Fibroblast of lung (primary cell): ENCODE data around the gene OSBPL7. TPM values are rescaled to one million over a fixed set of nuclear protein-coding genes. Genes with fewer than 3 reads are reported as not detected.

Source experiments
- DNase-seq, 2 donors: peaks; one replicate each; pipeline versions ENCODE4 v3.0.0 to v3.0.0-alpha.2; 2010; ENCODE audit warnings: low read depth in 2 of 2
- H2AFZ ChIP-seq: 2 replicates; pipeline ENCODE4 v1.5.1; 2012; ENCODE audit warnings: low read length, control low read depth, inconsistent platforms
- H3K27ac ChIP-seq: 2 replicates; pipeline ENCODE4 v1.5.1; 2011; ENCODE audit warnings: low read length, control low read depth; ENCODE audit not compliant: insufficient read depth
- H3K27me3 ChIP-seq: 2 replicates; pipeline ENCODE4 v1.5.1; 2011; ENCODE audit warnings: mild to moderate bottlenecking, low read length; ENCODE audit not compliant: control insufficient read depth, insufficient read depth
- H3K36me3 ChIP-seq: 2 replicates; pipeline ENCODE4 v1.5.1; 2011; ENCODE audit warnings: low read length; ENCODE audit not compliant: control insufficient read depth, insufficient read depth
- H3K4me1 ChIP-seq: 2 replicates; pipeline ENCODE4 v1.5.1; 2011; ENCODE audit warnings: low read length; ENCODE audit not compliant: control insufficient read depth, insufficient read depth; ENCODE audit errors: extremely low read depth
- H3K4me2 ChIP-seq: 2 replicates; pipeline ENCODE4 v1.5.1; 2011; ENCODE audit warnings: low read length, control low read depth; ENCODE audit not compliant: insufficient read depth; ENCODE audit errors: extremely low read depth
- H3K4me3 ChIP-seq, 4 experiments: fragments of 200-600 bp in 1 of 4; sonication (generic) in 1 of 4; replicated peaks in 1 of 4; 2 replicates each; pipeline ENCODE4 v1.5.1; 2011 to 2016; ENCODE audit warnings: low read length in 4 of 4, low read depth in 3 of 4, mild to moderate bottlenecking in 3 of 4, control low read depth in 2 of 4, inconsistent platforms in 1 of 4, mixed read lengths in 1 of 4; ENCODE audit not compliant: insufficient read depth in 1 of 4; ENCODE audit errors: control extremely low read depth in 1 of 4
- H3K79me2 ChIP-seq: 2 replicates; pipeline ENCODE4 v1.5.1; 2012; ENCODE audit warnings: mild to moderate bottlenecking, low read length, inconsistent platforms; ENCODE audit not compliant: control insufficient read depth, insufficient read depth
- H3K9ac ChIP-seq: 2 replicates; pipeline ENCODE4 v1.5.1; 2011; ENCODE audit warnings: mild to moderate bottlenecking, low read length, control low read depth; ENCODE audit not compliant: insufficient read depth
- H3K9me3 ChIP-seq: 2 replicates; pipeline ENCODE4 v1.5.1; 2012; ENCODE audit warnings: low read depth, low read length; ENCODE audit not compliant: control insufficient read depth, insufficient read depth
- H4K20me1 ChIP-seq: 2 replicates; pipeline ENCODE4 v1.5.1; 2011; ENCODE audit warnings: low read length; ENCODE audit not compliant: control insufficient read depth, insufficient read depth; ENCODE audit errors: extremely low read depth
- CTCF ChIP-seq, 2 donors: IDR thresholded peaks in 1 of 2; conservative IDR thresholded peaks in 1 of 2; 1 replicate in 1 of 2; 2 replicates in 1 of 2; pipeline ENCODE4 v1.5.1; 2011 to 2012; ENCODE audit warnings: low read length in 2 of 2, control low read depth in 1 of 2, inconsistent platforms in 1 of 2, low read depth in 1 of 2, mild to moderate bottlenecking in 1 of 2
- EZH2 ChIP-seq: IDR thresholded peaks from 2 replicates; pipeline ENCODE4 v1.5.1; 2012; ENCODE audit warnings: low read length, control low read depth, mild to moderate bottlenecking; ENCODE audit errors: missing control alignments
- polyA plus RNA-seq, 2 donors: library from polyadenylated mRNA; depleted of rRNA in 1 of 2; stranded (reverse) in 1 of 2; unstranded in 1 of 2; fragments of >200 nt; gene quantifications; 2 replicates each; pipeline ENCODE4 v1.2.1, GENCODE V29; 2011 to 2012; ENCODE audit warnings: missing spikeins in 1 of 2
- total RNA-seq: library from RNA; depleted of rRNA; stranded (reverse); fragments of >200 nt; gene quantifications from 2 replicates; pipeline ENCODE4 v1.2.1, GENCODE V29; 2014

Gene OSBPL7
- total and polyA plus RNA-seq, 2 donors (not counting 1 experiment from before 2014, with no cell fraction given), result 2.1 to 7.1 TPM

- H4K20me1 ChIP-seq, result no peaks in the 10 kb centered on the region
- H3K4me2 ChIP-seq, result peak overlapping the region; percentile 48
- H3K27ac ChIP-seq, result no peak overlapping the region
- no peak overlapping the region for H3K9ac ChIP-seq
- H3K36me3 ChIP-seq, result no peaks in the 10 kb centered on the region
- peak overlapping the region in 1 of 4 experiments; percentile 45 for H3K4me3 ChIP-seq
- no peaks in the 10 kb centered on the region for H3K79me2 ChIP-seq
- no peaks in the 10 kb centered on the region for H3K4me1 ChIP-seq
- H3K9me3 ChIP-seq, result no peaks in the 10 kb centered on the region
- peaks cover 30% of the 10 kb centered on the region for H3K27me3 ChIP-seq
- DNase-seq, result peak; percentile 36 to 44
- peak; percentile 45 to 54 for TF ChIP-seq CTCF (conservative IDR thresholded peaks at IDR 0.05 in 1 of 2, IDR thresholded peaks at IDR 0.05 in 1 of 2; ENCODE audit: low read depth in 1 of 2, low read length in 2 of 2)
- peak; percentile 27 for TF ChIP-seq EZH2
- H2AFZ ChIP-seq, result no peak overlapping the region
Measured at GRCh38 chr17:47789611-47790561, 31.7 kb downstream of the OSBPL7 start.

- Histone ChIP-seq H3K27ac (no peak overlapping the region), H3K9me3 (no peaks in the 10 kb centered on the region), H3K79me2 (no peaks in the 10 kb centered on the region), H3K4me3 (no peak overlapping the region), H3K27me3 (peaks cover 12% of the 10 kb centered on the region), H3K4me2 (no peak overlapping the region), H3K36me3 (no peaks in the 10 kb centered on the region), H2AFZ (no peak overlapping the region), H3K4me1 (no peaks in the 10 kb centered on the region), H4K20me1 (no peaks in the 10 kb centered on the region), H3K9ac (no peak overlapping the region)
- no peak for TF ChIP-seq EZH2
- no peak for TF ChIP-seq CTCF (conservative IDR thresholded peaks at IDR 0.05 in 1 of 2, IDR thresholded peaks at IDR 0.05 in 1 of 2; ENCODE audit: low read depth in 1 of 2, low read length in 2 of 2)
- peak; percentile 20 to 27 for DNase-seq
Measured at GRCh38 chr17:47785538-47786123, 36.0 kb downstream of the OSBPL7 start.

GRCh38 chr17:47781397-47781796 is 40.2 kb downstream of the OSBPL7 start:
- DNase-seq, result no peak
- no peaks in the 10 kb centered on the region for H3K79me2 ChIP-seq
- no peak overlapping the region for H3K4me2 ChIP-seq
- H3K4me3 ChIP-seq, result no peak overlapping the region
- H3K36me3 ChIP-seq, result no peaks in the 10 kb centered on the region
- H3K27ac ChIP-seq, result no peak overlapping the region
- no peak overlapping the region for H2AFZ ChIP-seq
- no peaks in the 10 kb centered on the region for H3K9me3 ChIP-seq
- H4K20me1 ChIP-seq, result no peaks in the 10 kb centered on the region
- peaks cover 19% of the 10 kb centered on the region for H3K27me3 ChIP-seq
- H3K4me1 ChIP-seq, result no peaks in the 10 kb centered on the region
- TF ChIP-seq EZH2, result no peak
- no peak for TF ChIP-seq CTCF (conservative IDR thresholded peaks at IDR 0.05 in 1 of 2, IDR thresholded peaks at IDR 0.05 in 1 of 2; ENCODE audit: low read depth in 1 of 2, low read length in 2 of 2)
- H3K9ac ChIP-seq, result no peak overlapping the region
